Measurements from ENCODE around the gene SPOCK2.

GRCh38 chr10:72094574-72094973 lies 6.2 kb upstream of the SPOCK2 start:
- no peak for TF ChIP-seq CTCF (conservative IDR thresholded peaks at IDR 0.05; ENCODE audit: low read depth, low read length)
- no peak for TF ChIP-seq EZH2 (IDR thresholded peaks at IDR 0.05; ENCODE audit: borderline replicate concordance, low read depth, low read length, poor library complexity, severe bottlenecking)
